Measurements from ENCODE around the gene HSPB7. TPM values are rescaled to one million over a fixed set of nuclear protein-coding genes. Genes with fewer than 3 reads are reported as not detected.

HSPB7 gene
- total and polyA plus RNA-seq, 2 of the 8 experiments (the other 6 are each of a cell fraction or from before 2014, with no cell fraction given) = not detected

DNA sequence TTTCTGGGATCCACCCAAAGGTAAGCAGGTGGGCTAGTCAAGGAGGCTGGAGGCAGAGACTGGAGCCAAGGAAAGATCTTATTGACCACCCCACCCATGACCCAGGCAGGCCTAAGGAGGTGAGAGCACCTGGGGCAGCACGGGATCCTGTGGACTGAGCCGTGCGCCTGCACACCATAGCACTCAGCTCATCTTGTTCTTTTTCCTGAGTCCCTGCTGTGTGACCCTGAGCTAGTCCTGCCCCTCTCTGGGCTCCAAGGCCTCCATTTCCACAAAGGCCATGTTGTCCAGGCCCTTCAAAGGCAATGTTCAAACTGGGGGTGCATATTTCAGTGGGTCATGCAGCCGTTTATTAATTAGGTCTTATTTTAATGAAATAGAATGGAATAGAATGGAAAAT lies 48.4 kb upstream of the HSPB7 start:
- WGBS, 2 experiments (ENCODE audit: extremely low coverage in 1 of 2, insufficient coverage in 1 of 2, insufficient read length in 1 of 2, insufficient replicate concordance in 2 of 2, low coverage in 1 of 2, low lambda C conversion rate in 2 of 2, missing lambda C conversion rate in 1 of 2) = 92% methylated on average over 4 of the region's 4 CpGs; no CpG with 5 or more reads in 1 of the 2 experiments
- no peak overlapping the region for H2BK15ac ChIP-seq (ENCODE audit: low read length)
- CTCF ChIA-PET (ENCODE audit: partially characterized antibody) = interaction anchor here (0.5 to 7.8 kb wide), 7 partner anchors 14 to 374 kb away, joined by 3 to 91 read pairs (median 3); partner anchors contain the start of gene NECAP2

More for the DNA sequence above, 48.4 kb upstream of the HSPB7 start:
- no peak overlapping the region for H2AK5ac ChIP-seq (ENCODE audit: low read depth, low read length)
- H3K79me1 ChIP-seq (ENCODE audit: low read depth, low read length) = no peaks in the 10 kb centered on the region
- H4K5ac ChIP-seq (ENCODE audit: insufficient read length, low read depth, low read length) = no peak overlapping the region
- H3K79me2 ChIP-seq (ENCODE audit: control insufficient read depth in 1 of 2, insufficient read depth in 2 of 2, low read length in 2 of 2) = no peaks in the 10 kb centered on the region
- no peak overlapping the region for H3K9ac ChIP-seq (replicated peaks in 1 of 4; ENCODE audit: extremely low read depth in 1 of 4, low read depth in 3 of 4, low read length in 3 of 4)
- H3K14ac ChIP-seq (ENCODE audit: insufficient read length) = no peak overlapping the region
- no peak overlapping the region for H3K4me2 ChIP-seq (ENCODE audit: insufficient read depth in 1 of 2, low read depth in 2 of 2, low read length in 2 of 2)
- POLR2A ChIA-PET (ENCODE audit: partially characterized antibody) = interaction anchor here (1.3 kb wide), 1 partner anchor 145 kb away, joined by 4 read pairs; no protein-coding TSS in a partner anchor
- peaks cover 0 to 18% (median 13%) of the 10 kb centered on the region in 4 experiments; a peak in 6 of 7 replicates for H3K4me1 ChIP-seq (replicated peaks in 1 of 4; ENCODE audit: control insufficient read depth in 3 of 4, insufficient read depth in 4 of 4, low read length in 3 of 4)
- H2BK5ac ChIP-seq (ENCODE audit: low read depth, low read length) = no peak overlapping the region
- no peak for DNase-seq (ENCODE audit: low read depth in 1 of 2, low spot score in 2 of 2)
- peaks cover 0 to 4% (median 2%) of the 10 kb centered on the region in 4 experiments; a peak in 2 of 7 replicates for H3K27me3 ChIP-seq (replicated peaks in 1 of 4; ENCODE audit: control insufficient read depth in 3 of 4, extremely low read depth in 1 of 4, insufficient read depth in 3 of 4, low read length in 3 of 4)
- H3K27ac ChIP-seq (ENCODE audit: low read depth, low read length) = no peak overlapping the region
- H3K56ac ChIP-seq (replicated peaks; ENCODE audit: insufficient read length, low read depth, low read length) = no peak overlapping the region
- no peak overlapping the region for H2BK12ac ChIP-seq (ENCODE audit: low read depth, low read length)
- no peak overlapping the region for H4K91ac ChIP-seq (replicated peaks; ENCODE audit: insufficient read length, low read length)
- H3K4ac ChIP-seq (replicated peaks; ENCODE audit: insufficient read length, low read depth, low read length) = no peak overlapping the region
- no peak overlapping the region for H3K4me3 ChIP-seq (ENCODE audit: extremely low read depth in 1 of 4, insufficient read depth in 2 of 4, low read depth in 3 of 4, low read length in 4 of 4)
- no peak overlapping the region for H2AFZ ChIP-seq (ENCODE audit: low read length)
- TF ChIP-seq BACH1 (IDR thresholded peaks at IDR 0.05; ENCODE audit: low read length) (no peak), FOSL1 (IDR thresholded peaks at IDR 0.05; ENCODE audit: insufficient read depth, low read depth, low read length) (no peak), CTBP2 (IDR thresholded peaks at IDR 0.05; ENCODE audit: borderline replicate concordance, insufficient read depth, insufficient read length, low read length) (no peak), SAP30 (IDR thresholded peaks at IDR 0.05; ENCODE audit: insufficient read depth, insufficient replicate concordance, low read length) (no peak), EZH2 (IDR thresholded peaks at IDR 0.05; ENCODE audit: low read depth, low read length, severe bottlenecking) (no peak), SP2 (IDR thresholded peaks at IDR 0.05; ENCODE audit: low read length) (no peak), BRCA1 (IDR thresholded peaks at IDR 0.05; ENCODE audit: low read depth, low read length) (no peak), CEBPB (IDR thresholded peaks at IDR 0.05; ENCODE audit: low read depth, low read length) (no peak), KDM5A (IDR thresholded peaks at IDR 0.05; ENCODE audit: low read length) (no peak), TAF7 (optimal IDR thresholded peaks at IDR 0.05; ENCODE audit: borderline replicate concordance, low read depth, low read length) (no peak), SP1 (IDR thresholded peaks at IDR 0.05; ENCODE audit: low read depth, low read length) (no peak)
- H4K8ac ChIP-seq (ENCODE audit: extremely low read depth, insufficient read depth, low read length) = no peak overlapping the region
- H3K36me3 ChIP-seq (ENCODE audit: control insufficient read depth in 2 of 4, insufficient read depth in 4 of 4, low read length in 3 of 4) = no peaks in the 10 kb centered on the region
- no peaks in the 10 kb centered on the region for H3K9me3 ChIP-seq (ENCODE audit: insufficient read depth in 2 of 2, low read depth in 1 of 2, low read length in 1 of 2)
- no peak overlapping the region for H2BK20ac ChIP-seq (ENCODE audit: low read length)
- FAIRE-seq = no peak
- H3K23me2 ChIP-seq (ENCODE audit: low read depth, low read length) = no peaks in the 10 kb centered on the region
- H3K18ac ChIP-seq (ENCODE audit: extremely low read depth, low read length) = no peak overlapping the region
- H2BK120ac ChIP-seq (replicated peaks; ENCODE audit: low read depth, low read length) = no peak overlapping the region
- no peaks in the 10 kb centered on the region for H4K20me1 ChIP-seq (replicated peaks in 1 of 2; ENCODE audit: control insufficient read depth in 1 of 2, insufficient read depth in 2 of 2, low read length in 2 of 2)
- no peak overlapping the region for H3K23ac ChIP-seq (ENCODE audit: insufficient read length)
